OCI-LY3 (cell line): ENCODE measurements around the gene PDE4D.

Experiments
- H2AFZ ChIP-seq: fragments of 200-600, 300-600 bp; shearing (Covaris generic); 2 replicates; pipeline ENCODE4 v1.6.0; 2014; ENCODE audit warnings: antibody characterized with exemption, low read depth, low read length
- H3K27ac ChIP-seq: fragments of 200-600, 300-600 bp; sonication (generic); 2 replicates; pipeline ENCODE4 v1.5.1; 2014; ENCODE audit warnings: mild to moderate bottlenecking, low read length, moderate library complexity, mixed read lengths
- H3K27me3 ChIP-seq: fragments of 200-600, 300-600 bp; sonication (generic); 2 replicates; pipeline ENCODE4 v1.6.1; 2014; ENCODE audit warnings: low read depth, low read length, mixed read lengths
- H3K36me3 ChIP-seq: fragments of 200-600, 300-600 bp; sonication (generic); replicated peaks from 2 replicates; pipeline ENCODE3; 2014; ENCODE audit warnings: low read depth, low read length, mixed read lengths
- H3K4me1 ChIP-seq: fragments of 300-600, 200-600 bp; sonication (generic); 2 replicates; pipeline ENCODE4 v1.6.1; 2014; ENCODE audit warnings: low read length, mixed read lengths
- H3K4me2 ChIP-seq: fragments of 200-600, 300-600 bp; sonication (generic); 2 replicates; pipeline ENCODE4 v1.6.1; 2014; ENCODE audit warnings: low read length, mixed read lengths
- H3K4me3 ChIP-seq: fragments of 300-600, 200-600 bp; sonication (generic); 2 replicates; pipeline ENCODE4 v1.5.1; 2014; ENCODE audit warnings: antibody characterized with exemption, mild to moderate bottlenecking, low read length, moderate library complexity
- H3K79me2 ChIP-seq: fragments of 300-600, 200-600 bp; shearing (Covaris generic); 2 replicates; pipeline ENCODE4 v1.6.1; 2014; ENCODE audit warnings: mild to moderate bottlenecking, low read length, mixed read lengths
- H3K9ac ChIP-seq: fragments of 300-600, 200-600 bp; shearing (Covaris generic); 2 replicates; pipeline ENCODE4 v1.6.0; 2014; ENCODE audit warnings: mild to moderate bottlenecking, low read length, moderate library complexity
- H3K9me3 ChIP-seq: fragments of 200-600, 300-600 bp; shearing (Covaris generic); 2 replicates; pipeline ENCODE4 v1.6.1; 2014; ENCODE audit warnings: low read length, mixed read lengths; ENCODE audit not compliant: insufficient read depth
- H4K20me1 ChIP-seq: fragments of 200-600, 300-600 bp; sonication (generic); 2 replicates; pipeline ENCODE4 v1.6.1; 2016; ENCODE audit warnings: low read length, mixed read lengths; ENCODE audit not compliant: insufficient read depth
- CTCF ChIP-seq: fragments of 200-600, 300-600 bp; sonication (generic); IDR thresholded peaks from 2 replicates; pipeline ENCODE4 v1.5.1; 2014; ENCODE audit warnings: antibody characterized with exemption, low read length, low read depth
- EZH2phosphoT487 ChIP-seq: fragments of 200-600 bp; shearing (Covaris generic); IDR thresholded peaks from 2 replicates; pipeline ENCODE4 v1.6.1; 2018; ENCODE audit warnings: antibody characterized with exemption, mixed run types, low read depth

PDE4D gene

DNA sequence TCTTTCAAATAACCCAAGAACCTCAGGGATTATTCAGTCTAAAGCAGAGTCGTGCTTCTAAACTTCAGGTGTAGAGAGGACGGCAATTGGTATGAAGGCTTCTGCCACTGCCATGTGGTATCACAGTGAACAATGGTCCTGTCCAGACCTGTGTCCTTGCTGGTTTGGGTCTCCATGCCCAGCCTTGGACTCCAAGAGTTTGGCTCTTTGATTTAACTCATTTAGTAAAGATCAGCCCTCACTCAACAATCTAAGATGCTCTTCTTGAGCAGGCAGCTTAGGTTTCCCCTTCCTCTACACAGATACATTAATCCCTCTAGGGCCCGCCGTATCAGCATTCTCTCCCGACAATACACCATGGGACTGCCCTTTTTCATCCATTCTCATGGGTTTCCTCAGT lies 792.7 kb downstream of the PDE4D start:
- H3K79me2 ChIP-seq: no peaks in the 10 kb centered on the region
- no peaks in the 10 kb centered on the region for H3K9me3 ChIP-seq
- no peaks in the 10 kb centered on the region for H3K27me3 ChIP-seq
- no peaks in the 10 kb centered on the region for H4K20me1 ChIP-seq
- H3K9ac ChIP-seq: no peak overlapping the region
- H3K4me1 ChIP-seq: no peaks in the 10 kb centered on the region
- H3K4me3 ChIP-seq: no peak overlapping the region
- H2AFZ ChIP-seq: no peak overlapping the region
- H3K27ac ChIP-seq: no peak overlapping the region
- H3K4me2 ChIP-seq: no peak overlapping the region
- H3K36me3 ChIP-seq: no peaks in the 10 kb centered on the region
- no peak for TF ChIP-seq EZH2phosphoT487
- TF ChIP-seq CTCF: no peak

GRCh38 chr5:59099995-59100345 lies 793.6 kb downstream of the PDE4D start:
- TF ChIP-seq CTCF: no peak
- no peak for TF ChIP-seq EZH2phosphoT487
- no peak overlapping the region for H3K4me3 ChIP-seq
- H2AFZ ChIP-seq: no peak overlapping the region
- H3K4me2 ChIP-seq: no peak overlapping the region
- H3K79me2 ChIP-seq: no peaks in the 10 kb centered on the region
- H3K27me3 ChIP-seq: no peaks in the 10 kb centered on the region
- no peaks in the 10 kb centered on the region for H3K9me3 ChIP-seq
- no peaks in the 10 kb centered on the region for H3K36me3 ChIP-seq
- no peak overlapping the region for H3K9ac ChIP-seq
- no peaks in the 10 kb centered on the region for H4K20me1 ChIP-seq
- H3K27ac ChIP-seq: no peak overlapping the region
- H3K4me1 ChIP-seq: no peaks in the 10 kb centered on the region

DNA sequence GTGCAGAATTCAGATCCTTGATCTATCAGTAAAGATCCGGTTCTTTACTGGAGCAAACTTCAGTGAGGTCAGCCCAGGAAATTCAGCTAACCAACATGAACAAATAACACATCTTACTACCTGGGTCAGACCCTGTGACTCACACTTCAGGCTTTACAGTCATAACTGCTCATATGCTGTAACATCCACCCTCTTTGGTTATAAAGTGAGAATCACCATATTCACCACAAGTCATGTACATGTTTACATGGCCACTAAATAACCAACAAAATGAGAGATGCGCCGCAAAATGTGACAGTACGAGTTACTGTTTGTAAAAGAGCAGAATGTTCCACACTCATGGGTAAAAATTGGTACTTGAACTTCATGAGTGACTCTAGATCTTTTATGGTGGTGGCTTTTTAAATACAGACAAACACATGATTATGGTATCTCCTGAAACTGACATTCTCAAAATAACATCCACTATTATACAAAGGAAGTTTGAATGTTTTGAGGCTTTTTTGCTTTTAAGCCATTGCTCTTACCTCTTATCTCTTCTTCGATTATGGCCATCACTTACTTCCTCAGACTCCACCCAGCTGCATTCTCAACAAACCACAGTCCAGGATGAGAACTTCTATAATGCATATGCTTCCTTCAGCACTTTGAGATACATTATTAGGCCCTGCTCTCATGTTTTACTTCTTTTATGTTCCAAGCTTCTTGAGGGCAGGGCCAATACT lies 794.1 kb downstream of the PDE4D start:
- Histone ChIP-seq H3K36me3 (no peaks in the 10 kb centered on the region), H2AFZ (no peak overlapping the region), H3K4me3 (no peak overlapping the region), H3K27me3 (no peaks in the 10 kb centered on the region), H3K27ac (no peak overlapping the region), H4K20me1 (no peaks in the 10 kb centered on the region), H3K9ac (no peak overlapping the region), H3K4me2 (no peak overlapping the region), H3K4me1 (no peaks in the 10 kb centered on the region), H3K79me2 (no peaks in the 10 kb centered on the region), H3K9me3 (no peaks in the 10 kb centered on the region)
- TF ChIP-seq EZH2phosphoT487 (no peak), CTCF (no peak)

GRCh38 chr5:59098743-59099142 lies 794.8 kb downstream of the PDE4D start:
- Histone ChIP-seq H3K4me2 (no peak overlapping the region), H3K9me3 (no peaks in the 10 kb centered on the region), H2AFZ (no peak overlapping the region), H3K9ac (no peak overlapping the region), H3K4me3 (no peak overlapping the region), H3K36me3 (no peaks in the 10 kb centered on the region), H4K20me1 (no peaks in the 10 kb centered on the region), H3K27me3 (no peaks in the 10 kb centered on the region), H3K27ac (no peak overlapping the region), H3K79me2 (no peaks in the 10 kb centered on the region), H3K4me1 (no peaks in the 10 kb centered on the region)
- TF ChIP-seq EZH2phosphoT487 (no peak), CTCF (no peak)
